ENCODE results near the gene PPP6R2. TPM values are rescaled to one million over a fixed set of nuclear protein-coding genes. Genes with fewer than 3 reads are reported as not detected.

PPP6R2 gene
- total RNA-seq, 1 donor from 2014 or later: 60.8 TPM

DNA sequence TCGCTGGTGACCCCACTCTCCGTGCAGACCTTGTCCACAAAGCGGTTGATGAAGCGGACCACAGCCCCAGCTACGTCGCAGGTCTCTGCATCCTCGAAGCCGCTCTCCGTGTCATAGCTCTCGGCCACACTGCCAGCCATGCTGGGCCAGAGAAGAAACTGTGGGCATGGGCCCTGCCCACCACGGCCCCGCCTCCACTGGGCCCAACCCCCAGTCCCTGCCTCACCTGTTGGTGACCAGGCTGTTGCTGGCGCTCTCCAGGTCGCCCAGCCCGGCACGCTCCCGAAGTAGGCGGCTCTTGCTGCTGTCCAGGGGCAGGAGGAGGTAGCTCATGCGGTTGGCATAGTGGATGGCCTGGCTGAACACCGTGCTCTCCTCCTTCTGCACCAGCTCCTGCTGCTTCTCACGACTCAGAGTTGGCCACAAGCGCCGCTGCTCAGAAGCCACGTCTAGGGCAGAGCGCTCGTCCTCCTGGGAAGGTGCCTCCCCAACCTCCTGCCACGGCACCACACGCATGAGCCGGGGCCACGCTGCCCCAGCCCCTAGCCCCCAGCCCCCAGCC is 118.9 kb downstream of the PPP6R2 start:
- intact Hi-C loops (cut with micrococcal nuclease): no loop called here

DNA sequence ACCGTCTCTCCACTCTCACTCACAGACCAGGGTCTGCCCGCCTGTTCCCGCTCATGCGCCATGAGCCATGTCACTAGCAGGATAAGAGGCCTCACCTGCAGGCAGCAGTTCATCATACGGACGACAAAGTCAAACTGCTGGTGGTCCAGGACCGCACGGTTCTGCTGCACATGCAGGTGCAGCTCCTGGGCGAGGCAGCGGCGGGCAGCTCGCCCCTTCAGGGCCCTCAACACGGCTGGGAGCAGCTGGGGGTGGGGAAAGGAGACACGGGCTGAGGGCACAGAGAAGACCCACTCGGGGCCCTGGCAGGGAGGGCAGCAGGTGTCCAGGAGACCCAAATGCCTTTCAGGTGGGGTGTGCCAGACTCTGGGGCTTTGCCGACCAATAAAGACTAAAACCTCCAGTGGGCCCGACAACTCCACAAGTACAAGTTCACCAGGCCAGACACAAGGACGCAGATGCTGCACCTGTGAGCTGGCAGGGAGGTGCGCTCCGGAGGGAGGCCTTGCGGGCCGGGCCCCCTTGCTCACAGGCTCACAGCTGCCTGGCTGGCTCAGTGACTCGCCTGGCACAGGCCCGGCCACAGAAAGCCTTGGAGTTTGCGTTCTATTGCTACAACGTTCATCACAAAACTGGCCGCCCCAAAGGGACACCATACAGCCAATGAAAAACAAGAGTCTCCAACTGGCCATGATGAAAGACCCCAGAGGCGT is 120.2 kb downstream of the PPP6R2 start:
- intact Hi-C loops (cut with micrococcal nuclease): no loop called here

DNA sequence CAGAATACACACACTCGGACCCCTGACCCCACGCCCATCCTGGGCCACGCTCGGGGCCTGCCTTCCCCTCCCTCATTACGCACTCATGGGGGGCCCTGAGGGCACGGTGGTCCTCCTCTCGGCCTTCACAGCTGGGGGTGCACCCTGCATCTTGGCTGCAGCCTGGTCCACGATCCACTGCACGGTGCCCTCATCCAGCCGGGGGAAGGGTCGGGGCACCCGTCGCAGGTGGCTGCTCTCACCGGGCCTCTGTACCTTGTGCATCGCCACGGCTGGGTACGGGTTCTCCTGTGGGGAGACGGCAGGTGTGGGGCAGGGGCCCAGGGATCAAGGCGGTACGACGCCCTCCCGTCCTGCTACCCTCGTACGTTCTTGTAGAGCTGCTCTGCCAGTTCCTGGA is 121.3 kb downstream of the PPP6R2 start:
- intact Hi-C loops (cut with micrococcal nuclease): no loop called here

DNA sequence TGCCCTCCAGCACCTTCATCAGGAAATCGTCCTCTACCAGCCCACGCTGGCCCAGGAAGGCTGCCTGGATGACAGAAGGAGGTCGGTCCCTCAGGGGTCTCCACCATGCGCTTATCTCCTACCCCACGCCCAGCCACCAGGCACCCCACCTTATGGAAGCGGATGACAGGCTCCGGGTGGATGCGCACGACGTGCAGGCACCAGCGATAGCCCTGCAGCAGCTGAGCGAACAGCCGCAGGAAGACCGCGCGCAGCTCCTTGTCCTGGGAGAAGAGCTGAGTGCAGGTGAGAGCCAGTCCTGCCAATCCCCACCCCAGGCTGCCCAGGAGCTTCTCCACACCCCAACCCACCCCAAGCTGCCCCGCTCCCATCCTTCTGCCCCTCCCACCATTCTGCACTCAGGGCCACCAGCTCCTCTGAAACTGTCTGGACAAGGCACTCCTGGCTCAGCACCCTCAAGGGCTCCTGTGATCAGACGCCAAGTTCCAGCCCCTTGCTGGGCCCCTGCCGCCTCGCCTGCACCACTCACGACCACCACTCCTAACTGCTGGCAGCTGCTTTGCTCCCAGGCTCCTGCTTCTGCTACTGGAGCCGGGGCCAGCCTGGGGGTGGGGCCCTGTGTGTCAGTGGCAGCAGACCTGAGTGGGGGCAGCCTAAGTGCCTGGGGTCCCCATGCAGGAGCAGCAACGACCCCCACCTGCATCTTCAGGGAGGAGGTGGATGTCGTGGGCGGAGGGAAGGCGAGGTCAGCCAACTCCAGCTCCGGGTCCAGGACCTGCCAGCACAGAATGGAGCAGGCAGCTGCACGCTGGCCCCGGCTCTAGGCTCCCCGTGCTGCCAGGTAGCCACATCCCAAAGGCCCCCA is 122.2 kb downstream of the PPP6R2 start:
- intact Hi-C loops (cut with micrococcal nuclease): no loop called here

DNA sequence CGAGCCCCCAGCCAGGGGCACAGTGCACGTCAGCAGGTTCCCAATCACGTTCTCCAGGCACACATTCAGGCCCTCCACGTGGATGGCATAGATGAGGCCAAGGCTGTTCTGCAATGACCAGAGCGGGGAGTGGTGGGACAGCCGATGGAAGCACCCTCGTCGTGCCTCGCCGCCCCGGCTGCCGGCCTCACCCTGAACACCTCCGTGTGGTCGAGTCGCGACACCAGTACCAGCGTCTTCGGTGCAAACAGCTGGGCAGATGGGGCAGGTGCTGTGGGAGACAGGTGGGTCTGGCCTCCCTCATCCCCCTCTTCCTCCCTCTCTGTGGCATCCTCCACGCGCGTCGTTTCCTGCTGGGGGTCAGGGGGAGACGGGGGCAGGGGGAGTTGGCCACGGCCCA is 124.2 kb downstream of the PPP6R2 start:
- intact Hi-C loops (cut with micrococcal nuclease): no loop called here

DNA sequence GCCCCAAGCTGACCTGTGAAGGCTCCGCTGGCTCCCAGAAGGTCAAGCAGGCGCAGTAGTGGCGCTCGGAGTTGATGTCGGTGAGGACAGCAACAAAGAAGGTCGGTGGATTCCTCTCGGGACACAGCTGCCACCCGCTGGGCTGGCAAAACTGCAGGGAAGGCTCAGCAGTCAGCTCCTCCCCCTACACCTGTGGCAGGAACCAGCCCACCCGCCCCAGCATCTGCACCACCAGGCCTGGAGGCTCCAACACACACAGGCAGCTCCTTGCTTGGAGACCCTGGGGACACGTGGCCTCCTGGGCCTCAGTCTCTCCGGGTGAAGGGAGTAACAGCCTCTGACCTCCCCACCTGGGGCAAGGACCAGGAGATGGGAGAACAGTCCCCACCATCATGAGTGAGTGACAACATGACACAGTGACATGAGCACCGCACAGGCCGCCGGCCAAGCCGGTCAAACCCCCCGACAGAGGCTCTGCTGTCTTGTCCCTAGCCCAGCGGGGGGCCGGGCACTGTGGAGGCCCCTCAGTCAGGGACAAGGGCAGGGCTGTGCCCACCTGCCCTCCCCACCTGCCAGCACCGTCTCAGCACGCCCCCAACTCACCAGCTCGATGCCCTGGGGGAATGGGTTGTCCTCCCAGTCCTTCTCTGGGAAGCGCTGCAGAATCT is 124.8 kb downstream of the PPP6R2 start:
- intact Hi-C loops (cut with micrococcal nuclease): no loop called here

DNA sequence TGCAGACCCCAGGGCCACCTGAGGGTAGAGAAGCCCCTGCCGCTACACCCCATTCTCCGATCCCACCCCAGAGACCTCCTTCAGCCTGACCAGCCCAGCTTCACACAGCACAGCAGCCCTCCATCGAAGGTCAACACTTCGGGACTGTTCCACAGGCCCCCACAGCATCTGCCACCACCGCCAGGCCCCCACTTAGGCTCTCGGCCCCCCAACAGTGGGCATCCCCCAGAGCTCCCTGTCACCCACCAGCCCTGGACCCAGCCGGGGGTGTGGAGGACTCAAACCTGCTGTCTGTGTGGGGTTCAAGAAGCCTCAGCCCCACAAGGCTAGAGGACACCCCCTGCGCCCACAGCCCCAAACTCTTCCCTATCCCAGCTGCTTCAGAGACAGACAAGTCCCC is 125.5 kb downstream of the PPP6R2 start:
- intact Hi-C loops (cut with micrococcal nuclease): loop anchor here (1.0 kb wide), 1 partner anchor 153 kb away; no protein-coding TSS in a partner anchor

DNA sequence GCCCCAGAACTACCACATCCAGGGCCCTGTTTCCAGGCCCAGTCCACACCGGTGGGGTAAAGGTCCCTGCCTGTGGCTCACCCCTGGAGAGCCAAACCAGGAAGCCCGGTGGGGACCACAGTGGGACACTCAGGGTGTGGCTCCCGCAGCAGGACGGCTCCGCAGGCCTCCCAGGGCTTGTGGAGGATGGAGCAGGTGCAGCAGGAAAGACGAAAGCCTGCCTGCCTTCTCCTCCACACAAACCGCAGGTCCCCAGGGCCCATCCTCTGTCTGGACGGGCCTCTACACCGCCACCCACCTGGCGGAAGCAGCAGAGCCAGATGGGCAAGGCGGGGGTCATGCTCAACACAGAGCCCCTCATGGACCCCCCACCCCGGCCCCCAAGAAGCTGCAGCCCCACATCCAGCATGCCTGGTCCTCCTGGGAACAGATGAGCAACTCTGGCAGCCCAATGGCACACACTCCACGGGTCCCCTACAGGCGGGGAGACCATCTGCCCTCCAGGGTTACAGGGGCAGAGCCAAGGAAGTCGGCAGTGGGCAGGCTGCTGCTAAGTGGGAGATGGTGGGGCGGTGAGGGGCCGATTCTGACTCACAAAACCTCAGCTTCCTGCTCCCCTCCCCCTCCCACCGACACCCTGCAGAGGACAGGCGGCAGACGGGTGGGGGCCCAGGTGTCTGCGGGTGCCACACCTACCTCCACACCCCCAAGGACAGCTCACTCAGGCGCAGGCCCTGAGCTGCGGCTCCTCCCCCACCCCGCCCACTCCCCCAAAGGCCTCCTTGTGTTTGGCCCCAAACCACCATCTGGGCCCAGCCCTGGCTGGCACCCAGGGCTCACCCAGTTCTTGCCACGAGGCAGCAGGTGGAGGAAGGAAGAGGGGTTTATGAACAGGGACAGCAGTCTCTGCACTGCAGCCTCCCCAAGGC is 126.5 kb downstream of the PPP6R2 start:
- intact Hi-C loops (cut with micrococcal nuclease): loop anchor here (1.0 to 10.0 kb wide), 6 partner anchors 38 to 615 kb away; partner anchors contain the start of genes LMF2, PPP6R2, SCO2 and ZBED4

DNA sequence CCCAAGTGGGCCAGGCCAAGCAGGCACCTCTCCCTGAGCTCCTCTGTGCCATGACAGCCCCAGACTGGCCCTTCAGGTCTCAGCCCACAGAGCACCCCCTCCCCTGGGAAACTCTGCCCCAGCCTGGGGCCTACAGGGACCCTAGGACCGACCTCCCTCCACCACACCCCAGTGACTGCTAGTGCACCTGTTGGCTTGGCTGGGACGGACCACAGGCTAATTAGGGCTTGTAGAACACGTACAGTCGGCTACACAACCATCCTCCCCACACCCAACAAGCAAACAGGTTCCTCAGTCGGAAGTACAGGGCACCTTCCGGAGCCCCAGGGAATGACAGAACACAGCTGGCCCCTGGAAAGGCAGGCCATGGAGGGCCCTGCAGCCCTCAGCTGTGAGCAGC is 127.4 kb downstream of the PPP6R2 start:
- intact Hi-C loops (cut with micrococcal nuclease): loop anchor here (1.0 to 10.0 kb wide), 5 partner anchors 37 to 616 kb away; partner anchors contain the start of genes LMF2, PPP6R2, SCO2 and ZBED4

DNA sequence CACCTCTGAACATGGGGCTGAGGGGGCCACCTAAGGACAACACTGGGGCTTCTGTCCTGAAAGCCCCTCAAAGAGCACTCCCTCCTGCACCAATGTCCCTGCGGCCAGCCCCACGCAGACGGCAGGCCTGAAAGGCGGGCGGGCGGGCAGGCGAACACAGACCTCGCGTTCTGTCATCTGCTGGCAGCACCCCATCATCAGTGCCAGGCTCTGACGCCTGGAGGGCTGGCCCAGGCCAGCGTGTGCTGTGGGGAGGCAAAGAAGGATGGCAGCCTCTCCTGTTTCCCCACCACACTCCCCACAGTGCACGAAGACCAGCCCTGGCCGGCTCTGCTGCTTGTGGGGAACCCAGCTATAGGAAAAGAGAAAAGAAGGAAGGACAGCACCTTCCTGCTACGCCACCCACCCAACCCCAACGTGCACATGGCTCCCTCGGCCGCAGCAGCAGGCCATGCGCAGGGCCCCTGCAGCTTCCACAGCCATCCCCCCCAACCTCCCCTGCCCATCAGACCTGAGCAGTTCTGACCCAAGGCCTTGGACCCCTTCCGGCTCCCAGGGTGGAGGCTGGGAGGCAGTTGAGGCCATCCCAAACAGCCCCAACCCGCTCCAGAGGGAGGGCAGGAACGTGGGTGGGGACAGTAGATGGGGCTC is 128.2 kb downstream of the PPP6R2 start:
- intact Hi-C loops (cut with micrococcal nuclease): loop anchor here (5.0 to 10.0 kb wide), 4 partner anchors 56 to 617 kb away; partner anchors contain the start of genes PPP6R2, SCO2 and ZBED4

DNA sequence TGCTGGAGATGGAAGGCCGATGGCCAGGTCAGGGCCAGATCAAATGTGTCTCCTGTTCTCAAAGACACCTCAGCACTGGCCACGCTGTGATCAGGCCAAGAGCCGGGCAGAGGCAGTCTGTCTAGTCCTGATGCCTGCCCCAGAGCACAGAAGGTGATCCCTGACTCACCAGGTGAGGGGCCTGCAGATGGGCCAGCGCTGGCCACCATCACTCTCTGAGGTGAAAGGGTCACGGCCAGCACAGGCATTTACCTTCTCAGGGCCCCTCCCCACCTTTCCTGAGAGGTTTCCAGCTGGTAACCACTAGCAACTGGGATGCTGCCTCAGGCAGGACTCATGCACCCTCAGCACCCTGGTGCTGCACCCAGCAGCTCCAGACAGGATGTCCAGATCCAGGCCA is 128.8 kb downstream of the PPP6R2 start:
- intact Hi-C loops (cut with micrococcal nuclease): loop anchor here (2.0 to 10.0 kb wide), 5 partner anchors 55 to 617 kb away; partner anchors contain the start of genes PPP6R2, SCO2, TUBGCP6 and ZBED4

DNA sequence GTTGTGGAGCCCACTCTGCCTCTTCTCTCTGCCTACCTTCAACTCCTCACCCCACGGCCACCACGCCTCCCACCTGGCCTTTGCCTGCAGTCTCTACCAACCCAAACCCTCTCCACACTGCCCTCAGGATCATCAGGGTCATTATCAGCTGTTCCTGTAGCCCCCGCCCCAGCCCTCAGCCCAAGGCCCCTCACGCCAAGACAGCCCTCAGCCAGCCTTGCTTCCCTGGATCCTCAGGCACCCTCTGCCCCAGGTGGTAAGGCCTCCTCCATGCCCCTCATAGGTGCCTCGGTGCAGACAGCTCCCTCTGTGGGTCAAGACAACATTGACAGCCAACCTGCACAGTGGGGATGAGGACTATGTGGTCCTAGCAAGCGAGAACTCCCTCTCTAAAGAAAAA is 130.0 kb downstream of the PPP6R2 start:
- intact Hi-C loops (cut with micrococcal nuclease): loop anchor here (2.0 to 10.0 kb wide), 5 partner anchors 54 to 618 kb away; partner anchors contain the start of genes PPP6R2, SCO2, TUBGCP6 and ZBED4

DNA sequence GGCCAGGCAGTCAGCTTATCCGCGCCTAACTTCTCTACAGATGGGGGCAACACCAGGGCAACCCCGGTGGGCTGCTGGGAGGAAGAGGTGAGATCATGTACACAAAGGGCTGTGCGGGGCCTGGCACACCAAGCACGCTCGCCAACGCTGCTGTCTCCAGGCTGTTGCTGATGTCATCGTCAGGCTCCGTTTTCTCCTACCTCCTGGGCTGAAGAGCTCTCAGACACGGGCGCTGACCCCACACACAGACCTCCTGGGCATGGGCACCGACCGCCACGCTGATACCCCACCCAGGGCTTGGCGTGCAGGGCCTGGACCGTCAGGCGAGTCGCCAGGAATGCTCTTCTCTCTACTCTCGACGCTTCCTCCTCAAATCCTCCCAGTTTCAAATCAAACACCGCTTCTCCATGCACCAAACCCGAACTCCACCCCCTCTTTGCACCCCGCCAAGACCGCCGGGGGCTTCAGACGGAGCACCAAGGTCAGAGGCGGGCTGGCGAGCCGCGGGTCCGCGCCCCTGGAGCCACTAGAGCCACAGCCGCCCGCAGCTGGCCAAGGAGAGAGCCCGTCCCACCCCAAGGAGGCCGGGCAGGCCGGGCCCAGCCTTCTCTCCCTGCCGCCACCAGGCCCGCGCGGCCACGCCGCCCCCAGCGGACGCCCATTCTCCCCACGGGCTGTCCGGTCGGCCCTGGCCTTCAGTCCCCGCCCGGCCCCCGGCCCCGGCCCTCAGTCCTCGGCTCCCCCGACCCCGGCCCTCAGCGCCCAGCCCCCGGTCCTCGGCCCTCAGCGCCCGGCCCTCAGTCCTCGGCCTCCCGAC is 130.9 kb downstream of the PPP6R2 start:
- intact Hi-C loops (cut with micrococcal nuclease): loop anchor here (1.0 to 10.0 kb wide), 6 partner anchors 53 to 619 kb away; partner anchors contain the start of genes PPP6R2, SCO2, SYCE3 and TUBGCP6

DNA sequence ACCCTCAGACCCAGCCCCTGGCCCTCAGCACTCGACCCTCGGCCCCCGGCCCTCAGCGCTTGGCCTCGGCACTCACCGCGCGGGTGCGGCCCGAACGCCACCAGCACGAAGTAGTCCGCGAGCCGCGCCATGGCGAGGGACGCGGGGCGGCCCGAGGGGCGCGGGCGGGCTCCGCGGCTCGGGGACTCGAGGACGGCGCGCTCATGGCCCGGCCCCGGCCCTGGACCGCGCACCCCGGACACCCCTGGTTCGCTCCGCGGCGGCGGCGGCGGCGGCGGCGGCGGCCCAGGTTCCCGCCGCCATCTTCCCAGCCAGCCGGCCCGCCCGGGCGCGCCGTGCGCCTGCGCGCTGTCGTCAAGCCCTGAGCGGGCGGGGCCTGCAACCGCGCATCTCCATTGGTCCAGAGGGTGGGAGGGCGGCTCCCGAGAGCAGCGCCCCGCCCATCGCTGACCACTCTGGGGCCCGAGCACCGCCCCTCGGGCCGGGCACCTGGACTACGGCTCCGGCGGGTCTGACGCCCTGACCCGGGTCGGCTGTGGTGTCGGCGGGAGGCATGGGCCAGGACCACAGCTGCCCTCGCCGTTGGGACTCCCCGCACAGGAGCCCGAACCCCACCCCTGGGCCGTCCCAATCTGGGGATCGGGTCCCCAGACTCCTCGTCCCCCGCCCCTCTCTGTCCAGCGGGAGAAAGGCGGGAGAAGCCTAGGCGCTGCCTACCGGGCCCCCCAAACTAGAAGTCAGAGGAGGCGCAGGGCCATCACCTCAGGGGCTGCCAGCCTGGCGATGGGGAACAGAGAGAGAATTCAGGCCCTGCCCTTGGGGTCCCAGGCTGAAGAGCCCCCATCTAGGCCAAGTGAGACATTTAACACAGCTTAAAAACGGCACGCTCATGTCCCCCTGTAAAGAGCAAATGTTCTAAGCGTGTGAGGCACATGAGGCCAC is 131.9 kb downstream of the PPP6R2 start, which contains the start of gene SBF1:
Gene SBF1, minus strand, starts transcription at position 326 of the 942 bp plus-strand sequence. Its CDS starts 195 bp downstream, at position 131.
- intact Hi-C loops (cut with micrococcal nuclease): loop anchor here (1.0 to 10.0 kb wide), 8 partner anchors 32 to 620 kb away; partner anchors contain the start of genes CHKB, LMF2, PPP6R2 and SCO2

DNA sequence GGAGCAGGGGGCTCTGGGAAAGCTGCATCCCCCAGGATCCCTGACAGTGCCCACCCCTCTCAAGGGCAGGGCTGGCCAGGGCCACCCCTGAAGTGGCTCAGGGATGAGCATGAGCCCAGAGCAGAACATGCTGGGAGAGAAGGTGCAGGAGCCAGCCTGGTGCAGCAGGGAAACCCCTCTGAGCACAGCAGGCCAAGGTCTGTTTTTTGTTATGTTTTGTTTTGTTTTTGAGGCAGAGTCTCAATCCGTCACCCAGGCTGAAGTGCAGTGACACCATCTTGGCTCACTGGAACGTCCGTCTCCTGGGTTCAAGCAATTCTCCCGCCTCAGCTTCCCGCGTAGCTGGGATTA is 132.5 kb downstream of the PPP6R2 start:
- intact Hi-C loops (cut with micrococcal nuclease): loop anchor here (1.0 to 10.0 kb wide), 4 partner anchors 32 to 621 kb away; partner anchors contain the start of genes CHKB, LMF2 and ZBED4

DNA sequence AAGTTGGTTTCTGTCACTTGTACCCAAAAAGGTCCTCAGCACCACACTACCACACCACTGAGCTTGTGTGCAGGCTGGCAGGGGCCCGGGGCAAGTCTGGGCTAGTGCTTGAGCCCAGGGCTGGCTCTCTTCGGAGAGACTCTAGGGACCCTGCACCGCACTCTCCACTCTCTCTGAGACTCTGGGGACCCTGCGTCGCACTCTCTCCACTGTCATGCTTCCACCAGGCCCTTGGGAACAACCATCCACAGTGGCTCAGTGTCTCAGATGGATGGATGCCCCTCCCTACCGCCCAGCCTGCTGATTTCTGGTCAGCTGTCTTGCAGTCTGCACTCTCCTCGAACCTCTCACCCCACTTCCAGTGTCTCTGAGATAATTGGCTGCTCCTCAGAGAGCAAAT is 133.7 kb downstream of the PPP6R2 start:
- intact Hi-C loops (cut with micrococcal nuclease): loop anchor here (10.0 kb wide), 1 partner anchor 622 kb away; the partner anchor contains the start of gene ZBED4

DNA sequence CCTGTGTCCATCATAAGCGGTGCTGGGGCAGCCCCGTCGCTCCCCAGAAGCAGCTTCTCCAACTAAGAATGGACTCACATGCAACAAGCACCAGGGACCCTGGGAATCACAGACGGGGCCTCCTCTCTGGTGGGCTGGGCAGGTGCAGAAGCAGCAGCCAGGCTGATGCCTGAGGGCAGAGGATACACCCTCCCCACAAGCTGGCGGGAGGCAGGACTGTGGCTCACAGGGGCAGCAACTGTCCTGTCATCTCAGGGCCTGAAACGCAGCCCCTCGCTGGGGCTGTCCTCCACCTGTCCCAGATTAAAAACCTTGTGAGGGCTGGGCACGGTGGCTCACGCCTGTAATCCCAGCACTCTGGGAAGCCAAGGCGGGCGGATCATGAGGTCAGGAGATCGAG is 134.8 kb downstream of the PPP6R2 start:
- intact Hi-C loops (cut with micrococcal nuclease): loop anchor here (10.0 kb wide), 1 partner anchor 623 kb away; the partner anchor contains the start of gene ZBED4
